Embryonic facial prominence (tissue), 1 donor: ENCODE measurements around the gene ZBTB16.

Experiments used
- DNase-seq: peaks from one replicate; pipeline ENCODE4 v3.0.0-alpha.2; 2016; ENCODE audit errors: extremely low spot score

ZBTB16 gene

GRCh38 chr11:114259551-114259983 is 200.1 kb downstream of the ZBTB16 start:
- no peak for DNase-seq

GRCh38 chr11:114260077-114260476 is 200.6 kb downstream of the ZBTB16 start:
- no peak for DNase-seq

- no peak for DNase-seq
Measured at GRCh38 chr11:114260483-114260882, 201.0 kb downstream of the ZBTB16 start.

GRCh38 chr11:114261791-114262190 is 202.3 kb downstream of the ZBTB16 start:
- no peak for DNase-seq

GRCh38 chr11:114262681-114263512 is 203.4 kb downstream of the ZBTB16 start:
- peak; percentile 40 for DNase-seq

- no peak for DNase-seq
Measured at GRCh38 chr11:114263513-114264170, 204.1 kb downstream of the ZBTB16 start.

GRCh38 chr11:114264381-114264780 is 204.9 kb downstream of the ZBTB16 start:
- DNase-seq = no peak

- DNase-seq = no peak
Measured at GRCh38 chr11:114265122-114265878, 205.8 kb downstream of the ZBTB16 start.

GRCh38 chr11:114269498-114269897 is 210.0 kb downstream of the ZBTB16 start:
- no peak for DNase-seq

GRCh38 chr11:114270531-114271270 is 211.2 kb downstream of the ZBTB16 start:
- no peak for DNase-seq

- DNase-seq = no peak
Measured at GRCh38 chr11:114271316-114271715, 211.8 kb downstream of the ZBTB16 start.

- no peak for DNase-seq
Measured at GRCh38 chr11:114272311-114272710, 212.8 kb downstream of the ZBTB16 start.

- no peak for DNase-seq
Measured at GRCh38 chr11:114273071-114273470, 213.6 kb downstream of the ZBTB16 start.

- DNase-seq = no peak
Measured at GRCh38 chr11:114273890-114274635, 214.6 kb downstream of the ZBTB16 start.

GRCh38 chr11:114274637-114275036 is 215.1 kb downstream of the ZBTB16 start:
- DNase-seq = no peak

- no peak for DNase-seq
Measured at GRCh38 chr11:114275280-114275679, 215.8 kb downstream of the ZBTB16 start.

GRCh38 chr11:114276077-114276476 is 216.6 kb downstream of the ZBTB16 start:
- no peak for DNase-seq

- no peak for DNase-seq
Measured at GRCh38 chr11:114277637-114278341, 218.3 kb downstream of the ZBTB16 start.

GRCh38 chr11:114278342-114279065 is 219.0 kb downstream of the ZBTB16 start:
- no peak for DNase-seq
